HG03565 (cell line): Measurements from ENCODE around the gene KAZN.

Experiments used
- ATAC-seq: cut with Tn5 transposase; IDR thresholded peaks from one replicate; pipeline ENCODE4 v1.9.1; 2021; ENCODE audit warnings: mild to moderate bottlenecking, moderate library complexity; ENCODE audit not compliant: unreplicated experiment

Gene KAZN

GRCh38 chr1:15014516-15014915 lies 416.0 kb downstream of the KAZN start:
- no peak for ATAC-seq

DNA sequence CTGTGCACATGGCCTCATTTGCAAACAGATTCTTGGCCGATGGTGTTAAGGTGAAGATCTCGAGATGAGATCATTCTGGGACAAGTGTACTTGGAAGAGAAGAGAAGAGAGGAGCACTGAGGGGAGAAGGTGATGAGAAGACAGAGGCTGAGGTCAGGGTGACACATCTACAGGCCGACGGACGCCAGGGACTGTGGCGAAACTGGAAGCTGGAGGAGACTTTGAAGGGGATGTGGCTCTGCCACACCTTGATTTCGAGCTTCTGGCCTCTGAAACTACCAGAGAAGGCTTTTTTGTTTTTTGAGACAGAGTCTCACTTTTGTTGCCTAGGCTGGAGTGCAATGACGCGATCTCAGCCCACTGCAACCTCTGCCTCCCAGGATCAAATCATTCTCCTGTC lies 417.5 kb downstream of the KAZN start:
- ATAC-seq: no peak

DNA sequence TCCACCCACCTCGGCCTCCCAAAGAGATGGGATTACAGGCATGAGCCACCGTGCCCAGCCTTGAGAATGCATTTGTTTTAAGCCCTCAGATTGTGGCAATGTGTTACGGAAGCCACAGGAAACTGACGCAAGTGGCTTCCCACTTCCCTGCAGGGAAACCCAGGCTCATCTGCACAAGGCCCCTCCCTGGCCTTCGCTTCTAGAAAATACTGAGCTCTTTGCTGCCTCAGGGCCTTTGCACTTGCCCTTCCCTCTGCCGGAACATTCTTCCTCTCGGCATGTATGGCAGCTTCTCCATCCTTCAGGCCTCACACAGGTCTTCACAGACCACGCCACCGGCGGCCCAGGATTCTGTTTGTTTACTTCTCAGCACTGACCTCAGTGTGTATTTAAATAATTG lies 418.0 kb downstream of the KAZN start:
- no peak for ATAC-seq

DNA sequence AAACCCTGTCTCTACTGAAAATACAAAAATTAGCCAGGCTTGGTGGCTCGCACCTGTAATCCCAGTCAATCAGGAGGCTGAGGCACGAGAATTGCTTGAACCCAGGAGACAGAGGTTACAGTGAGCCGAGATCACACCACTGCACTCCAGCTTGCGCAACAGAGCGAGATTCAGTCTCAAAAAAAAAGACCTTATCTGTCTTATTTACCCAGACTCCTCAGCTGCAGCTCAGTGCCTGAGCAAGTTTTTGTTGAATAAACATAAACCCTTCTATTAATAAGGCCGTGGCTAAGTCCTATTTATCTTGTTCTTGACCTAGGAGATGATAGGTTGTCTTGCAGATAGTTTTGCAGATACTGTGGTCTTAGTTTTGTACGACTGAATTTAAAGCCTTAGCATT lies 418.6 kb downstream of the KAZN start:
- no peak for ATAC-seq

GRCh38 chr1:15018767-15019166 lies 420.3 kb downstream of the KAZN start:
- ATAC-seq: no peak

DNA sequence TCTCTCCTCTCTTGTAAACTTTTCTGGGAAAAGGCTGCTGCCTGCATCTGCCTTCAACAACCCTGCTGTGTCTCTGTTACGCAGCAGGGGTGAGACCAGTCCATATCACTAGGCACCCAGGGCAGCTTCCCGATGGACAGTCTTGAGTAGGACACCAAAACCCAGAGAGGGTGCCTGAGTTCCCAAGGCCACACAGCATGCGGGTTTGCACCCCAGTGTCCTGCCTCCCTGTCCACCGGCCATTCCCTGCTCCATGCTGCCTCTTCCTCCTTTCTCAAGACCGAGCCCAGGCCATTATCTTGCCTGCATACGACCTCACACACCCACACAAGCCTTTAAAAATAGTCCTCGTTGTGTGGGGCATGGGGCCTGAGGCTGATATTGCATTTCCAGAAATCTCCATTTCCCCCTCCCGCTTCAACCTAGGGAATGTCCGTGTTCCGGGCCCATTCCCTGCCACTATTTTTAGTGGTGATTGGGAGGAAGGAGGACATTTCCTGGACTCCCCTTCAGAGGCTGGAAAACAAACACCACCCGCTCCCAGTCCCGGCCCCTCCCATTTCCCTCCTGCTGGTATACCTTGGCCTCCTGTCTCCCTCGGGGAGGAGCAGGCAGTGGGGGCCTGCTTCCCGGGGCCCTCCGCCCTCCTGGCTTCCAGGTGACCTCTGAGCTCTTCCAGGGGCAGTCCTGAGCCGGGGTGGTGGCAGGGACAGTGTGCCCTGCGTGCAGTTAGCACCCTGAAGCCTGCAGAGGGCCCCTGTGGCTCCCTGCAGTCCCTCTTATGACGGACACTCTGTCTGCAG lies 422.7 kb downstream of the KAZN start:
- ATAC-seq: no peak

DNA sequence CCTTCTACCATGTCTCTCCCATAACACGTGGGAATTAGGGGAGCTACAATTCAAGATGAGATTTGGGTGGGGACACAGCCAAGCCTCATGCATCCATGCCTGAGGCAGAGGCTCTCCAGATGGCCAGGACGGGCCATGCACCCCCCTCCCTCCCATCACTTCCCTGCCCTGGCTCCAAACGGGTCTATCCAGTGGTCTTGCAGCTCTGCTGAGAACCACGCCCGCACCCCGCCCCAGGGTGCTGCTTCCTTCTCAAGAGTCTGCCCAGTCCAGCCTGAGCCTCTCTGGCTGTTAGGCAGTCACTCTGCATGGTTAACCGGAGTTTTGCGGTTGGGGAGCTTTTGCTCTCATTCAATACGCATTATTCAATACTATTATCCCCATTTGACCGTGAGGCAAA lies 423.6 kb downstream of the KAZN start:
- ATAC-seq: no peak

- ATAC-seq: no peak
Observed at GRCh38 chr1:15023205-15023604, 424.7 kb downstream of the KAZN start.

- no peak for ATAC-seq
Observed at GRCh38 chr1:15023976-15024375, 425.5 kb downstream of the KAZN start.

- ATAC-seq: no peak
Observed at GRCh38 chr1:15026117-15026489, 427.6 kb downstream of the KAZN start.

- no peak for ATAC-seq
Observed at GRCh38 chr1:15027515-15027986, 429.1 kb downstream of the KAZN start.

DNA sequence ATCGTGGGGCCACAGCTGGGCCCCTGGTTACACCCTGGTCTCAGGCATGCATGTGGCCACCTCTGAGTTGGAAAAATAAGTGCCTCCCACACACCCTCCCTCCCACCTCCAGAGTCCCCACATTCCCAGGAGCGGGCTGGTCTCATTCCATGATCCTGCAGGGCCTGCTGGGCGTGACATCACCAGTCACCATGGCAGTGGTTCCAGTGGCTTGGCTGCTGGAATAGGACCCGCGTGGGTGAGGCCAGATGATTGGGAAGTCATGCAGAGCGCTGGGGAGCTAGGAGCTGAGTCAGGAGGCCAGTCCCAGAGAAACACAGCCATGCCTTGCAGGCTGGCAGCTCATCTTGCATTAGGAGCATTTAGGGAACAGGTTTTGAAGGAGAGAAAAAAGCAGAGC lies 429.6 kb downstream of the KAZN start:
- no peak for ATAC-seq

- no peak for ATAC-seq
Observed at GRCh38 chr1:15028616-15029015, 430.1 kb downstream of the KAZN start.

DNA sequence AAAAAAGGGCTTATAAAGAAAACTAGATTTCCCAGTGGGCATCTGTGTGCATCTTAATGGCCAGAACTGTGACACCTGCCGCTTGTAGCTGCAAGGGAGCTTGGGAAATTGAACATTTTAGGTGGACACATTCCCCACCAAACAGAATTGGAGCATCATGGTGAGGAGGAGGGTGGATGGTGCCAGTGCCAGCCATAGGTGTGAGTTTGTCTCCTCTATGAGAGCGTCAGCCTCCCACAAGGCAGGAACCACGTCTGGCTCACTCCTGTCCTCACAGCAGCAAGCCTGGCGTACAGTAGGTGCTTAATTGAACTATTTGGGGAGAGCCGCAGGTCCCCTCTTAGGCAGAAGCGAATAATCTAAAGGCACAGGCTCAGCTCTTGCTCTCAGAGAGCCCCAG lies 430.6 kb downstream of the KAZN start:
- ATAC-seq: no peak

DNA sequence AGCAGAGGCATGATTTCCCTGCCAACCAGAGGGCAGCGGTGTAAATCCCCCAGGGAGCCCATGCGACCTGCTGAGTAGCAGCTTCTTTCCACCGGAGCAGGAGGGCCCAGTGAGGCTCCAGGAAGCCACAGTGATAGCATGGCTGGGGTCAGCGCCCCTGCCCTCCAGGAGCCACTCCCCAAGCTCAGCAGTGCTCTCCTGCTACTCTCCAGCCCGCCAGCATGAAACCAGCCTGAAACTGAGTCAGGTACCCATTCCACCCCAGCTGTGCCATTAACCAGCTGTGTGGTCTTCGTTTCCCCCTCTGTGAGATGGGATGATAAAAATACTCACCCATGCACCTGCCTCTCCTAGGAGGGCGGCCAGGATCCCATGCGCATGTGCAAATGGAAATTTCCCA lies 431.3 kb downstream of the KAZN start:
- no peak for ATAC-seq

DNA sequence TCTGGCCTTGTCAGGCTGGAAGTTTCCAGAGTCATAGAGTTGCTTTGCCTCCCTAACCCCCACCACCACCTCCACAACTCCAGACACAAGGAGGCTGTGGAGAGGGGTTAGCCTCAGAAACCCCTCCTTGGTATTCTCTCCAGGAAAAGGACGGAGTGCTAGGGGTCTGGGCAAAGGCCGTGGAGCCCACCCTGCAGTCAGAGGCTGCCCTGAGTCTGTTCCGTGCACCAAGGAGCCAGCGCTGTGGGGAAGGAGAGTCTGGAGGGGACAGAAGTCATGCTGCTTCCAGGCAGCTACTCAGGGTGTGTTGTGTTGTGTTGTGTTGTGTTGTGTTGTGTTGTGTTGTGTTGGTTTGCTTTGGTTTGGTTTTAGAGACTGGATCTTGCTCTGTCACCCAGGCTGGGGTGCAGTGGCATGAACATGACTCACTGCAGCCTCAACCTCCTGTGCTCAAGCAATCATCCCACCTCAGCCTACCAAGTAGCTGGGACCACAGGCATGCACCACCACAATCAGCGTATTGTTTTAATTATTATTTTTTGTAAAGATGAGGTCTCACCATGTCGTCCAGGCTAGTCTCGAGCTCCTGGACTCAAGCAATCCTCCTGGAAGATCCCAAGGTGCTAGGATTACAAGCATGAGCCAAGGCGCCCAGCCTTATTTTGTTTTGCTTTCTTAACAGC lies 432.9 kb downstream of the KAZN start:
- no peak for ATAC-seq

DNA sequence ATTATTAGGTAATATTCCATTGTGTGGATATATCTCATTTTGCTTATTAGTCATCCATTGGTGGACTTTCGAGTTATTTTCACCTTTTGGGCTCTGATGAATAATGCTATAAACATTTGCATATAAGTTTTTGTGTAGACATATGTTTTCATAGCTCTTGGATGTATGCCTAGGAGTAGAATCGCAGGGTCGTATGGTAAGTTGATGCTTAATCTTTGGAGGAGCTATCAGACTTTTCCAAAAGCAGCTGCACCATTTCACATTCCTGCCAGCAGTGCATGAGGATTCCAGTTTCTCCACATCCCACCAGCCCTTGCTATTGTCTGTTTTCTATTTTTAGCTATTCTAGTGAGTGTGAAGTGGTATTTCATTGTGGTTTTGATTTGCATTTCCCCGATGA lies 434.8 kb downstream of the KAZN start:
- ATAC-seq: no peak

DNA sequence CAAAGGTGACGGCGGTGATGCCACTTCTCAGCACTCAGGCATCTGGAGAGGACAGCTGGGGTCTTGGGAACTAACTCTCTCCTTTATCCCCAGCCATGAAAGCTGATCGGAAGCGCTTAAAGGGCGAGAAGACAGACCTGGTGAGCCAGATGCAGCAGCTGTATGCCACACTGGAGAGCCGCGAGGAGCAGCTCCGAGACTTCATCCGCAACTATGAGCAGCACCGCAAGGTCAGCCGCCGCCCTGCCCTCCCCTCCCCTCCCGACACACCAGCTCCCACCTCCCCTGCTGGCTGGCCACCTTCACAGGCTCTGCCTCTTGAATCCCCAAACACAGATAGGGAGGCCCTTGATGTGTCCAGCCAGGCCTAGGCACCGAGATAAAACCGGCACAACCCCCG lies 436.2 kb downstream of the KAZN start:
- no peak for ATAC-seq

DNA sequence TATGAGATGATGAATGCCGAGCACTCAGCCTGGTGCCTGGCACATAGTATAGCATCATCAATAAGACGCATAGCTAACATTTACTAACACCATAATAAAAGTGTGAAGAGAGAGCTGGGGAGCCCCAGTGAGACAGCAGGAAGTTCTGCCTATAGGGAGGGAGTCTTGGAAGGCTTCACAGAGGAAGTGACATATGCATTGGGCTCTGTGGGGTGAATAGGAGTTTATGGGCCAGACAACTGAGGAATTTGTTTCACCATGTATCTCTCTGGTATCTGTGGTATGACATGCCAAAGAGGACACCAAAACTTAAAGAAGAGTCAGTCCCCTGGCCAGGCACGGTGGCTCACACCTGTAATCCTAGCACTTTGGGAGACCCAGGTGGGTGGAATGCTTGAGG lies 436.8 kb downstream of the KAZN start:
- no peak for ATAC-seq

- no peak for ATAC-seq
Observed at GRCh38 chr1:15036101-15036500, 437.6 kb downstream of the KAZN start.

DNA sequence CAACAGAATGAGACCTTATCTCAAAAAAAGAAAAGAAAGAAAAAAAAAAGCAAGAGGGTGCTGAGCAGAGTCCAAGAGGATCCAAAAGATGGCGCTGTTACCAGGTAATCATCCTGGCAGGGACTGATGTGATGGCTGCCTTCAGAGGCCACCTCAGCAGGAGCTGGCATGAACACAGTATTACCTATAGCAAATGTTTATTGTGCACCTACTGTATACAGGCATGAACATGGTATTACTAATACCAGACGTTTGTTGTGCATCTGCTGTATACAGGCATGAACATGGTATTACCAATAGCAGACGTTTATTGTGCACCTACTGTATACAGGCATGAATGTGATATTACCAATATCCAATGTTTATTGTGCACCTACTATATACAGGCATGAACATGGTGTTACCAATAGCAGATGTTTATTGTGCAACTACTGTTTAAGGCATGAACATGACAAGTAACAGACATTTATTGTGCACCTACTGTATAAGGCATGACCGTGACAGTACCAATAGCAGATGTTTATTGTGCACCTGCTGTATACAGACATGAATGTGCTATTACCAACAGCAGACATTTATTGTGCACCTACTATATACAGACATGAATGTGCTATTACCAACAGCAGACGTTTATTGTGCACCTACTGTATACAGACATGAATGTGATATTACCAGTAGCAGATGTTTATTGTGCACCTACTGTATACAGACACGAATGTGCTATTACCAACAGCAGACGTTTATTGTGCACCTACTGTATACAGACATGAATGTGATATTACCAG lies 439.9 kb downstream of the KAZN start:
- no peak for ATAC-seq
